Testis (tissue), 2 donors: ENCODE results near the gene ALK.

Experiments
- CTCF ChIP-seq, 3 experiments: fragments of 450-650 bp in 2 of 3; fragments of 200-600 bp in 1 of 3; sonication (generic) in 1 of 3; IDR thresholded peaks; one replicate each; pipeline ENCODE4 v1.5.1; 2016 to 2019; ENCODE audit warnings: antibody characterized with exemption in 3 of 3, mild to moderate bottlenecking in 2 of 3, moderate library complexity in 1 of 3
- POLR2A ChIP-seq: fragments of 450-650 bp; IDR thresholded peaks from one replicate; pipeline ENCODE4 v1.6.1; 2017; ENCODE audit warnings: antibody characterized with exemption, mild to moderate bottlenecking, moderate library complexity

- TF ChIP-seq CTCF (IDR thresholded peaks at IDR 0.05) (no peak), POLR2A (no peak)
Observed at GRCh38 chr2:29687121-29687520, 234.3 kb downstream of the ALK start.
